22Rv1 (cell line): ENCODE results near the gene SLC25A11.

Source experiments
- CTCF ChIP-seq: fragments of 450-650 bp; IDR thresholded peaks from 2 replicates; pipeline ENCODE4 v1.5.1; 2017; ENCODE audit warnings: mild to moderate bottlenecking
- ZFX ChIP-seq: fragments of 450-650 bp; IDR thresholded peaks from 2 replicates; pipeline ENCODE4 v1.6.1; 2017; ENCODE audit warnings: antibody characterized with exemption, borderline replicate concordance

DNA sequence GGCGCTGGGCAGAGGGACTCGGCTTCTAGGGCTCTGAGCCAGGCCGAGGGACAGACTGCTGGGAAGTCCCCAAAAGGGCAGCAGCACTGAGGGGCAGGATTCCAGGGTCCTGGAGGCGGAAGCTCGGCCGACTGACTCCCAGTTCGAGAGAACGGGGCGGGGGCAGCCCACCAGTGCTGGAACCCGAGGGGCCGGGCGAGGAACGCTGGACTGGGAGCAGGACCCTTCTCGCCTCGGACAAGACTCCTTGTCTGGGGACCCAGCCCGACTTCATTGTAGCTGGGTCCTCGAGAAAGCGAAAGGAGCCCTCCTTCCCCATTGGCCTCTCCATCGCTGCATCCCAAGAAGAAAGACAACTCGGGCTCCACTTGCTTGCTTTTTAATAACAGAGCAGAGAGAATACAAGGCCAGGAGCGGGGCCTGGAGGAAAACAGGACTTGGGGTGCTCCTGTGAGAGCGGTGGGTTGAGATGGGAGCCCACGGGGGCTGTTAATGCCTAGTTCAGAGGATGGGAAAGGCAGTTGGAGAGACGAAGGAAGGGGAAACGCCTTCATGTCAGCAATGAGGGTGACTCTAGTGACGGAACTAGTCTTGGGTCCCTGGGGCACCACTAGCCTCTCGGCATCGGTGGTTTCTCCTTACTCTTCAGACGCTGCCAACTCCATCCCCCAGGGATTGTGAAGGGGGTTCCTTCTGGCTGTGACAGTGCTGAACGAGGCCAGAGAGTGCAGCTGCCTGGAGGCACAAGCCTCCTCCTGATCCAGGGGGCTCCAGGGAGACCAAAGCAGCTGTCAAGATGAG is 48.1 kb upstream of the SLC25A11 start:
- TF ChIP-seq CTCF: no peak
- no peak for TF ChIP-seq ZFX
